Measurements from ENCODE around the gene GNB1. TPM values are rescaled to one million over a fixed set of nuclear protein-coding genes. Genes with fewer than 3 reads are reported as not detected.
"Not testable (repeated sequence)": the region's sequence is repeated elsewhere in the genome, so short reads cannot be mapped to it uniquely, and the experiment has no call there.

GNB1 gene
- total RNA-seq, 1 donor from 2014 or later = 158 TPM

DNA sequence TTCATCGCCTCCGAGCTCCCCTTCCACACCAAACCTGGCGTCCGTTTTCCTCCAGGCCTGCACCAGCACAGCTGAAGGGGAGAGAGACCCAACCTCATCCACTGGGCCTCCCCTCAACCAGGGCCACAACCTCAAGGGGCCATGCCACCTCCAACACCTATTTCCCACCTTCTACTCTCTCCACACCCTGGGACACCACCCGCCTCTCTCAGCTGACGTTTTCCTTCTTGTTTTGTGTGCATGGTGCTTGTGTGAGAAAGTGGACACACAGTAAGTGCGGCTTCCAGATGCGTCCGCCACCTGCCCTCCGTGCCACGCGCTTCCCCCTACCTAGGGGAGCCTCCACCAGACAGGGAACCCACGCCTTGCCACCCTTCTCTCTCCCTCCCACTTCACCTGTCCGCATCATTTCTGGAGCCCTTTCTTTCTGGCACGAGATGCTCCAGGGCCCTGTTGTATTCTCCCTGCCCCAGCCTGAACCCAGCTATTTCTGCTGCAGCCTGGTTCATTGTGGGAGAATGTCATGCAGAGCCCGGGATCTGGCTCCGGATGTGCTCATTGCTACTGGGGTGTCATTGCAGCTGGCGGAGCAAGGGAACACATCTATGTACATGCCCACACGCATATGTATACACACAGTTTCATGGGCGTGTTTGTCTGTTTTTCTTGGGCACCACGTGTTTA is 1.3 kb upstream of the GNB1 start:
- peaks cover 71% of the 10 kb centered on the region for H3K4me1 ChIP-seq
- no peak for DNase-seq
- peak overlapping the region; percentile 96 for H3K4me3 ChIP-seq
- TF ChIP-seq, protein P1, sequence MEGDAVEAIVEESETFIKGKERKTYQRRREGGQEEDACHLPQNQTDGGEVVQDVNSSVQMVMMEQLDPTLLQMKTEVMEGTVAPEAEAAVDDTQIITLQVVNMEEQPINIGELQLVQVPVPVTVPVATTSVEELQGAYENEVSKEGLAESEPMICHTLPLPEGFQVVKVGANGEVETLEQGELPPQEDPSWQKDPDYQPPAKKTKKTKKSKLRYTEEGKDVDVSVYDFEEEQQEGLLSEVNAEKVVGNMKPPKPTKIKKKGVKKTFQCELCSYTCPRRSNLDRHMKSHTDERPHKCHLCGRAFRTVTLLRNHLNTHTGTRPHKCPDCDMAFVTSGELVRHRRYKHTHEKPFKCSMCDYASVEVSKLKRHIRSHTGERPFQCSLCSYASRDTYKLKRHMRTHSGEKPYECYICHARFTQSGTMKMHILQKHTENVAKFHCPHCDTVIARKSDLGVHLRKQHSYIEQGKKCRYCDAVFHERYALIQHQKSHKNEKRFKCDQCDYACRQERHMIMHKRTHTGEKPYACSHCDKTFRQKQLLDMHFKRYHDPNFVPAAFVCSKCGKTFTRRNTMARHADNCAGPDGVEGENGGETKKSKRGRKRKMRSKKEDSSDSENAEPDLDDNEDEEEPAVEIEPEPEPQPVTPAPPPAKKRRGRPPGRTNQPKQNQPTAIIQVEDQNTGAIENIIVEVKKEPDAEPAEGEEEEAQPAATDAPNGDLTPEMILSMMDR (IDR thresholded peaks at IDR 0.05; ENCODE audit: borderline replicate concordance) = no peak
- H3K27ac ChIP-seq (replicated peaks) = peak overlapping the region; percentile 97
- intact Hi-C loops (cut with micrococcal nuclease) = no loop called here
- H3K9me3 ChIP-seq (replicated peaks) = no peaks in the 10 kb centered on the region
- no peaks in the 10 kb centered on the region for H3K36me3 ChIP-seq
- H3K27me3 ChIP-seq (ENCODE audit: low read depth) = no peaks in the 10 kb centered on the region

DNA sequence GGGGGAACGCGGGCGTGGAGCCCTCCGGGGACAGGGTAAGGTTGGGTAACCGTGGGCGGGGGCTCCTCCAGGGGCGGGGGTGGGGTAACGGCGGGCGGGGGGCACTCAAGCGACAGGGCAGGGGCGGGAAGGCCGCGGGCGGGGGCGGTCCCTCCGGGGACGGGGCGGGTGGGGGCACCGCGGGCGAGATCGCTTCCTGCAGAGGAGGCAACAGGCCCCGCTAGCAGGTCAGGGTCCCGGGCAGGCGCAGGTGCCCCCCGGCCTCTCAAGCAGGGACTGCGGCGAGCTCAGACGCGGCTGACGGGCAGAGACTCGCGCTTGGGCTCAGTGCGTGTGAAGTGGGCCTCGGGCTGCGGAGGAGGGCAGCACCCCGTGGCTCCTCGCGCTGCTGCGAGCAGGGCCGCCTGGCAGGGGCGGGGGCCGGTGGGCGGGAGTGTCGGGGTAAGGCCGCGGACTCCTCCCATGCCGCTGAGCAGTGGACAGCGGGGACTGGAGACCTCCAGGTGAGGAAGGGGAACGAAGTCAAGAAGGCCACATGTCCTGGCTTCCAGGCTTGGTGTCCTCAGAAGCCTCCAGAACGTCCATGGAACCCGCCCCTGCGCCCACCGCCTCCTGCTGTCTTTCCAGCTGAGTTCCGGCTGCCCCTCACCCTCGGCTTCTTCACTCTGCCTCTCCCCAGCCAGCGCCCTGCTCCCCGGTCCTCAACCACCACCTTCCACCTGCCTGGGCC is 627 bp upstream of the GNB1 start:
- H3K27me3 ChIP-seq (ENCODE audit: low read depth) = no peaks in the 10 kb centered on the region
- intact Hi-C loops (cut with micrococcal nuclease) = no loop called here
- TF ChIP-seq, protein P1 (IDR thresholded peaks at IDR 0.05; ENCODE audit: borderline replicate concordance) = no peak
- peaks cover 78% of the 10 kb centered on the region for H3K4me1 ChIP-seq
- DNase-seq = peak; percentile 79
- H3K27ac ChIP-seq (replicated peaks) = peak overlapping the region; percentile 97
- H3K9me3 ChIP-seq (replicated peaks) = no peaks in the 10 kb centered on the region
- no peaks in the 10 kb centered on the region for H3K36me3 ChIP-seq
- H3K4me3 ChIP-seq = peak overlapping the region; percentile 96

DNA sequence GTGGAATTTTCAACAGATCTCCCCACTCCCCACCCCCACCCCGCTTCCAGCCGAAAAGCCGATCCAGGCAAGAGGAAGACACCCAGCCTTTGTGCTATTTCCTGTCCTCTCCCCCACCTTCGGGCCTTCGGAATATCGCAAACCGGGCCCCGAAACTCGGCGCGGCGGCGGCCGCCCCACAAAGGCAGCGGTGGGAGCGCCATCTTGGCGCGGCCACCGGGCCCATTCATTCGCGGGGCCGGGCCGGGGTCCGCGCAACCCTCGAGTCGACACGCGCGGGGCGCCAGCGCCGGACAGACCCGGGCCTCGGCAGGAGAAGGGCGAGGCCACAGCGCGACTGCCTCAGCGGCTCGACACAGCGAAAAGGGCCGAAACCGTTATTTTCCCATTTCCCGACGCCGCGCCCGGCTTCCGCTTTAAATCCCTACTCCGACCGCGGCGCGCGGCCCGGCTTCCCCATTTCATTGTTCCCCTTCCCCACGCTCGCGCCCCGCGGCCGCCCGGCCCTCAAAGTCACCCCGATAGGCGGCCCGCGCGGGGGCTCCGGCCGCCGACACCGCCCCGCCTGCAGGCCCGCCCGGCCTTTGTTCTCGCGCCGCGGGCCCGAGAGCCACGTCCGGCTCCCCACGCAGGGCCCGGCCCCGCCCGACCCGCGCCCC is 911 bp downstream of the GNB1 start:
- H3K36me3 ChIP-seq = no peaks in the 10 kb centered on the region
- intact Hi-C loops (cut with micrococcal nuclease) = no loop called here
- peak overlapping the region; percentile 97 for H3K27ac ChIP-seq (replicated peaks)
- peaks cover 82% of the 10 kb centered on the region for H3K4me1 ChIP-seq
- TF ChIP-seq, protein P1 (IDR thresholded peaks at IDR 0.05; ENCODE audit: borderline replicate concordance) = no peak
- no peaks in the 10 kb centered on the region for H3K9me3 ChIP-seq (replicated peaks)
- no peaks in the 10 kb centered on the region for H3K27me3 ChIP-seq (ENCODE audit: low read depth)
- H3K4me3 ChIP-seq = peak overlapping the region; percentile 96
- peak; percentile 76 for DNase-seq

DNA sequence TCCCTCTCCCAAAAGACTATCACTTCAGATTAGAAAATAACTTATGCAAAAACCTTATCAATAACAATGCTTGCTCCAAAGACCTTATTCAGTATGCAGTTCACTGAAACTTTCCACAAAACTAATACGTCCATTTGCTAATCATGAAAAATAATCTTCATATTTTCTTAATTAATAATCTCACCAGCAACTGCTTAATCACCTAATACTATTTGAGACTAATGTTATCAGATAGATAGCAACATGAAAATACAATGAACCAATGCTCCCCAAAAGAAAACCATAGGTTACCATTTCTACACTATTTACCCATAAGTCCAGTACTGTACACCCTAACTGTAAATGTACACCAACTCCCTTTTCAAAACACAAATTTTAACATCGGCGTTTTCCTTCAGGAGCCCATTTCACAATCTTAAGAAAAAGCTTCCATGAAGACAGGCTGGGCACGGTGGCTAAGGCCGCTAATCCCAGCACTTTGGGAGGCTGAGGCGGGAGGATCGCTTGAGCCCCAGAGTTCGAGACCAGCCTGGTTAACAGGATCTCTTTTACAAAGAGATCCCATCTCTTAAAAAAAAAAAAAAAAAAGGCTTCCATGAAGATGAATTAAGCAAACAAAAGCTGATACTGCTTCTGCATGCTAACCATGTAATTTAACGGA is 1.7 kb downstream of the GNB1 start:
- H3K4me1 ChIP-seq = peaks cover 82% of the 10 kb centered on the region
- no peak for DNase-seq
- TF ChIP-seq, protein P1 (IDR thresholded peaks at IDR 0.05; ENCODE audit: borderline replicate concordance) = no peak
- peak overlapping the region; percentile 97 for H3K27ac ChIP-seq (replicated peaks)
- no peaks in the 10 kb centered on the region for H3K36me3 ChIP-seq
- H3K9me3 ChIP-seq (replicated peaks) = no peaks in the 10 kb centered on the region
- intact Hi-C loops (cut with micrococcal nuclease) = no loop called here
- H3K27me3 ChIP-seq (ENCODE audit: low read depth) = no peaks in the 10 kb centered on the region
- peak overlapping the region; percentile 96 for H3K4me3 ChIP-seq

DNA sequence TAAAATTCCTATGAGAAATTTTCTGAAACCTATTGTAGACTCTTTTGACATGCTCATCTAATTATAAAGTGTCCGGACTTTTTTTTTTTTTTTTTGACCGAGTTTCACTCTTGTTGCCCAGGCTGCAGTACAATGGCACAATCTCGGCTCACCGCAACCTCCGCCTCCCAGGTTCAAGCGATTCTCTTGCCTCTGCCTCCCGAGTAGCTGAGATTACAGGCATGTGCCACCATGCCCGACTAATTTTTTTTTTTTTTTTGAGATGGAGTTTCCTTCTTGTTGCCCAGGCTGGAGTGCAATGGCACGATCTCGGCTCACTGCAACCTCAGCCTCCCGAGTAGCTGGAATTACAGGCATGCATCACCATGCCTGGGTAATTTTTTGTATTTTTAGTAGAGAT is 7.0 kb downstream of the GNB1 start:
- H3K36me3 ChIP-seq; intact Hi-C loops (cut with micrococcal nuclease); H3K9me3 ChIP-seq (replicated peaks); H3K27me3 ChIP-seq (ENCODE audit: low read depth); DNase-seq; H3K4me3 ChIP-seq: not testable (repeated sequence)
- H3K4me1 ChIP-seq = peaks cover 97% of the 10 kb centered on the region
- H3K27ac ChIP-seq (replicated peaks) = peak overlapping the region; percentile 28

Measured in left ventricle myocardium inferior (tissue), 1 donor.